VCaP (cell line): ENCODE measurements around the gene GMPR.

Source experiments
- H3K27ac ChIP-seq: fragments of 450-650 bp; 2 replicates; pipeline ENCODE4 v1.5.1; 2017
- TF ChIP-seq, protein P1 (sequence below): fragments of 450-650 bp; conservative IDR thresholded peaks from 2 replicates; pipeline ENCODE4 v1.5.1; 2017; ENCODE audit warnings: mild to moderate bottlenecking, moderate library complexity

The GMPR gene

DNA sequence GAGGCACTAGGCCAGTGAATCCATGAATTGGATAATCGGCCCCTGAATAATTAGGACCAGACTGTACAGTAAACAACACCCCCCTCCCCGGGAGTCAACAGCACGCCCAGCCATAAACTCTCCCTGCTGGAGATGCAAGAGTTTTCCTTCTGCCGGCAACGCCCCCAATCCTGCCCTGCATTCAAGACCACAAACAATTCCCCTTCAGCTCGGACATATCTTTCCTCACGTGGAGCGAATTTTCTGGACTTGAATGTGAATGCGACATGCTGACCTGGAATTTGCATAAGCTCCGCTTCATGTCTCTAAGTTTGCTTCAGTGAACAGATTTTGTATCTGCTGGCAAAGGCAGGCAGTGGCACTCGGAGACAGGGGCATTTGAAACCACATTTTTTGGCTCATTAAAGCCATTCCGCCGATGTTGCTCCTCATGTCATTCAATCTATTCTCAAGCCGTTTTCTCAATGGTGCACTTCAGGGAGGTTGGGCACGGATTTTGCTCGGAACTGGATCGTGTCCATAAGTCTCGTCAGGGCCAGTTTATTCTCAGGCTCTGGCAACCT, 38.0 kb upstream of the GMPR start:
- H3K27ac ChIP-seq, result no peak overlapping the region
- TF ChIP-seq, protein P1, sequence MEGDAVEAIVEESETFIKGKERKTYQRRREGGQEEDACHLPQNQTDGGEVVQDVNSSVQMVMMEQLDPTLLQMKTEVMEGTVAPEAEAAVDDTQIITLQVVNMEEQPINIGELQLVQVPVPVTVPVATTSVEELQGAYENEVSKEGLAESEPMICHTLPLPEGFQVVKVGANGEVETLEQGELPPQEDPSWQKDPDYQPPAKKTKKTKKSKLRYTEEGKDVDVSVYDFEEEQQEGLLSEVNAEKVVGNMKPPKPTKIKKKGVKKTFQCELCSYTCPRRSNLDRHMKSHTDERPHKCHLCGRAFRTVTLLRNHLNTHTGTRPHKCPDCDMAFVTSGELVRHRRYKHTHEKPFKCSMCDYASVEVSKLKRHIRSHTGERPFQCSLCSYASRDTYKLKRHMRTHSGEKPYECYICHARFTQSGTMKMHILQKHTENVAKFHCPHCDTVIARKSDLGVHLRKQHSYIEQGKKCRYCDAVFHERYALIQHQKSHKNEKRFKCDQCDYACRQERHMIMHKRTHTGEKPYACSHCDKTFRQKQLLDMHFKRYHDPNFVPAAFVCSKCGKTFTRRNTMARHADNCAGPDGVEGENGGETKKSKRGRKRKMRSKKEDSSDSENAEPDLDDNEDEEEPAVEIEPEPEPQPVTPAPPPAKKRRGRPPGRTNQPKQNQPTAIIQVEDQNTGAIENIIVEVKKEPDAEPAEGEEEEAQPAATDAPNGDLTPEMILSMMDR, result no peak

DNA sequence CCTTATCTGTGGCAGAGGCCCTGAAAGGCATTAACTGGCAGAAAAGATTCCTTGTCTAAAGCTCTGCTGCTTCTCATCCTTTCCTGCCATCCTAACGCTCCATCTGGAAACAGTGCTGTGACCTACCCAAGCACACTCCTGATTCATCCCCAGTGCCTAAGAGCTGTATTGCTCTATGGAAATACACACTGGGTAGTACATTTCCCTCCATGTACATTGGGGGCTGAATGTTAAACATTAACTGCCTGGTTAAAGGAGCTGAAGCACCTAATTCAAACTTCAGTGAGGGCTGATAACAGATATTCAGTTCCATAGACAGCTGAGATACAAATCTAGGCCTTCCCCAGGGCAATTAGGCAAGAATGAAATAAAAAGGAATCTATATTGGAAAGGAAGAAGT, 36.7 kb upstream of the GMPR start:
- H3K27ac ChIP-seq, result no peak overlapping the region
- TF ChIP-seq, protein P1, result no peak

DNA sequence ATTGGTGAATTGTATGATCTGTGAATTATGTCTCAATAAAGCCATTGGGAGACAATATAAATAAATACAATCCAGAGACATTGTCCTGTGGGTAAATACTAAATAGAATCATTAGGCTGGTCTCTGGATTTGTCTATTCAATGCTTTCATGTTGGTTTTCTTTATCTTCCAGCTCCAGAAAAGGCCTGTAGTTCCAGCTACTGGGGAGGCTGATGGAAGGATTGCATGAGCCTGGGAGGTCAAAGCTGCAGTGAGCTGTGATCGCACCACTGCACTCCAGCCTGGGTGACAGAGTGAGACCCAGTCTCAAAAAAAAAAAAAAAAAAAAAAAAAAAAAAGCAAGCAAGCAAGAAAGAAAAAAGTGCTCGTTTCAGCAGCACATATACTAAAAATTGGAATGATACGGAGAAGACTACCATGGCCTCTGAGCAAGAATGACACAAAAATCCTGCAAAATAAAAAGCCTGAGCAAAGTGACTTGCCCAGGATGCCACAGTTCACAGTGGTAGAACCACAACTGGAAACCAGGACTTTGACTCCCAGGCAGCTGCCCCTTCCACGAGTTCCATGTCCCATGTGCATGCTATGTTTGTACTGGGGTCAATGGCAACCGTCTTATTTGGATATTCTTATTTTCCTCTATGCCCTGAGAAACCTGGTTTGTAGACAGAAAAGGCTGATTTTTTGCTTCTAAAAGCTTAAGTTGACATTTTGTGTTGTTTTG, 33.6 kb upstream of the GMPR start:
- TF ChIP-seq, protein P1, result no peak
- H3K27ac ChIP-seq, result no peak overlapping the region

DNA sequence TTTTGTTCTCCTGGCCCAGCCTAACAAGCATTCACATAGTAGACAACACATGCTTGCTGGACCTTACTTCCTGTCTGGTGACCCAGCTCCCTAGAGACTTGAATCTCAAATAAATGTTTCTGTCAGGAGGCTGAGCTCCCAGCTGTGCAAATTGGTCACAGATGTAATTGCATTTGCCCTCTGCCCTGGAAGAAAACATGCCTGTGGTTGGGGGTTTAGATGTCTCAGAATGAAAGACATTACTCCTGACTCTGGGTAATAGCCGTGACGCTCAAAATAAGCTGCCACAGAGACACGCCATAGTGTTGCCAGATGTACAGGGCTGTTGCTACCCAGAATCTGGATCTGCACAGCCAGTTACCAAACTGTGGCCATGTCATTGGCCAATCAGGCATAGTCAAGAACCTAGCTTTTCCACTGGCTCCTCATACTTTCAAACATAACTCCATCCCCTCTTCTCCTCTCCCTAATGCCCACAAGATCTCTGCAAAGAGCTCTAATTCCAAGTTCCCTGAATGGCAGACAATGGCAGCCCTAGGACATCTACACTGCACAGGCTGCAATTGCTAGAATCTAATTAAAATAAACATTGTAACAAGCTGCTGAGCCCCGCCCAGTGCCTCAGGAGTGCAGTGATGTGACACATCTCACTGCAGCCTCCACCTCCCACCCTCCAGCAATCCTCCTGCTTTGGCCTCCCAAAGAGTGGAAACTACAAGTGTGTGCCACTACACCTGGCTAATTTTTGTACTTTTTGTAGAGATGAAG, 32.8 kb upstream of the GMPR start:
- H3K27ac ChIP-seq, result no peak overlapping the region
- TF ChIP-seq, protein P1, result no peak

DNA sequence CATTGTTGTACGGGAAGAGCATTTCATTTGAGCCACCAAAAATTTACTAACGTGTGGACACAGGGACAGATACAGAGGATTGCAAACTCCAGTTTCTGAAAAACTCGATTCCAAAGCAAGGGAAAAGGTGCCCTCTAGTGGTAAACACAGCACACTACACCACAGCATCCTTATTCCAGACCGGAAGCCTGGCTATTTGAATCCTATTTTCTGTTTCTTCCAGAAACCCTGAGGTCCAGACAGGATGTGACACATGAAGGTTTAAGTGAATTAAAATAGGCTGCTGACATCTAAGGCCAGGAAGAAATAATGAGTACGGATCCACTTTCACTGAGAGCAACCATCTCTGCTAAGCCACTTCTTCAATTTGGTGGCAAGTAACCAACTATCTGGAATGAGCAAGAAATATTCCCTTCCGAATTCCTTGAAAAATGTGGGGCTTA, 31.8 kb upstream of the GMPR start:
- no peak overlapping the region for H3K27ac ChIP-seq
- TF ChIP-seq, protein P1, result peak; percentile 69

DNA sequence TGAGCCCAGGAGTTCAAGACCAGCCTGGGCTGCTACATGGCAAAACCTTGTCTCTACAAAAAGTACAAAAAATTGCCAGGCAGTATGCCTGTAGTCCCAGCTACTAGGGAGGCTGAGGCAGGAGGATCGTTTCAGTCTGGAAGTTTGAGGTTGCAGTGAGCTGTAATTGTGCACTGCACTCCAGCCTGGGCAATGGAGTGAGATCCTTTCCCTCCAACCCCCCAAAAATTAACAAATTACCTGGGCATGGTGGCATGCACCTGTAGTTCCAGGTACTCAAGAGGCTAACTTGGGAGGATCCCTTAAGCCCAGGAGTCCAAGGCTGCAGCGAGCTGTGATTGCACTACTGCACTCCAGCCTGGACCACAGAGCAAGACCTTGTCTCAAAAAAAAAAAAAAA, 29.4 kb upstream of the GMPR start:
- no peak overlapping the region for H3K27ac ChIP-seq
- TF ChIP-seq, protein P1, result no peak

DNA sequence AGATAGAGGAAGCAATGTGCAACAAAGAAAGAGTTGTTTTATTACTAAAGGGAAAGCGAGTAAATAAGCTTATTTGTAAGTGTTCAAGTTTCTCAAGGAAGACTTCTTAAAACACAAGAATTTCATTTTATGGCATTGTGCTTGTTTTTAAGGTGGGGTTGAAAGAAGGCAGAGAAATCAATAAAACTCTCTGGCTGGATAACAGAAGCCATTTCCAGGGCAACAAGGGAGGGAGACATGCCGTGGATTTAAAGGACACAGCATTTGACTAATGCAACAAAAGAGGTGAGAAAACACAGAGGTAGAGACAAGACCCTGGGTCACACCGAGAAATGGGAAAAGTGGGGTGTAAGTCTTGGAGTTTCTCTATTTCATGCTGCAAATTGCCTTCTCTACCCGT, 28.8 kb upstream of the GMPR start:
- H3K27ac ChIP-seq, result no peak overlapping the region
- TF ChIP-seq, protein P1, result no peak
